SK-N-MC (cell line): ENCODE data around the gene LAS1L.

Experiments
- EZH2 ChIP-seq: fragments of 200-600 bp; sonication (generic); IDR thresholded peaks from one replicate; pipeline ENCODE4 v1.6.1; 2017; ENCODE audit warnings: antibody characterized with exemption
- POLR2AphosphoS5 ChIP-seq: IDR thresholded peaks from 2 replicates; pipeline ENCODE4 v1.6.1; 2012; ENCODE audit warnings: mild to moderate bottlenecking, low read depth, low read length, borderline replicate concordance

GRCh38 chrX:65581661-65582339 lies 47.2 kb upstream of the LAS1L start:
- TF ChIP-seq POLR2AphosphoS5 (no peak), EZH2 (no peak)
